Stimulated activated CD8-positive, alpha-beta memory T cell treated with anti-CD3 and anti-CD28 coated beads, Interleukin-7, amount 100 ng/mL, for 24 hours (primary cell): ENCODE results near the gene FAM25C.
"Not testable (repeated sequence)": the region's sequence is repeated elsewhere in the genome, so short reads cannot be mapped to it uniquely, and the experiment has no call there.

ENCODE experiments used
- DNase-seq: peaks from one replicate; pipeline ENCODE4 v3.0.0-alpha.2; 2020; ENCODE audit warnings: low read depth

The FAM25C gene

DNA sequence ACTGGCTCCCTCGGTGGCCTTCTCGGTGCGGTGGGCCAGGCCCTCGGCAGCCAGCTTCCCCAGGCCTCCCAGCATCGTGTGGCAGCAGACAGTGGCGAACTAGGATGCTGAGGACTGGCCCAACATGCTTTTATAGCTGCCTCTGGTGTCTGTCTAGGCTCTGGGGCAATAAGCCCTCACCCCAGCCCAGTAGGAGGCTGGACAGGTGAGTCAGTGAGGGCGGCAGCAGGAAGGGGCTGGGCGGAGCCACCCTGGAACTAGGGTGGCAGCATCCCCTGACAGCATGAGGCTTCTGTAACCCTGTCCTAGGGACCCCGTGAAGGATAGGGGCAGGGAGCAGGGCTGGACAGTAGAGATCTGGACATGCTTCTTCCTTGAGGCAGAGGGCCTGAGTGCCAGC lies at the start of gene FAM25C:
Gene FAM25C (minus strand): TSS at position 101 of the 400 bp plus-strand sequence. CDS start 26 bp downstream, at position 75.
- not testable (repeated sequence) for DNase-seq

DNA sequence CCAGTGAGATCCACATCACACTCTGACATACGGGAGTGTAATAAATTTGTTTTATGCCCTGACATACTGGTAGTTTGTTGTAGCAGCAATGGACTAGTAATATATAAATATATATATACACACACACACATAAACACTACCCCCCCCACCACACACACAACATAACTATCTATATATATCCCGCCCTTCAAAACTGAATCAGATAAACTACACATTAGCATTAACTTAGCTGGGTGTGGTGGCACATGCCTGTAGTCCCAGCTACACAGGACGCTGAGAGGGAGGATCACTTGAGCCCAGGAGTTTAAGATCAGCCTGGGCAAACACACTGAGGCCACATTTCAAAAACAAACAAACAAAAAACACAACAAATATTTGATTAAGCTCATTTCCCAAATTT lies 45.0 kb upstream of the FAM25C start:
- not testable (repeated sequence) for DNase-seq

DNA sequence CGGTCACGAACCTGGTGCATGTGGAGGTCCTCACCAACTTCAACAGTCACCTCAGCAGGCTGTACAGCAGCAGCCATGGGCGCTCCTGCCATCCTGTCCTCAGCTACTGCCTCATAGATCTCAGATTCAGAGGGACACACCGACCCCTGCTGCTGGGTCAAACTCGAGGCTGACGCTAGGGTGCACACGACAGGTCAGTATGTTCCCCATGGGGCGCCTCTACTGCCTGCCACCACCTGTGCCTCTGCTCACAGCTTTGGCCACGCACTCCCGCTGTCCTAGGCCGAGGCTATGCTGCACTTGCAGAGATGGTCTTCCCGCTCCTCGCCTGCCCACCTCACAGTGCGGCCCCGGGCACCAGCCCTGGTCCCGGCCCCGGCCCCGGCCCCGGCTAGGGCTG lies 31.8 kb upstream of the FAM25C start:
- DNase-seq, result not testable (repeated sequence)

DNA sequence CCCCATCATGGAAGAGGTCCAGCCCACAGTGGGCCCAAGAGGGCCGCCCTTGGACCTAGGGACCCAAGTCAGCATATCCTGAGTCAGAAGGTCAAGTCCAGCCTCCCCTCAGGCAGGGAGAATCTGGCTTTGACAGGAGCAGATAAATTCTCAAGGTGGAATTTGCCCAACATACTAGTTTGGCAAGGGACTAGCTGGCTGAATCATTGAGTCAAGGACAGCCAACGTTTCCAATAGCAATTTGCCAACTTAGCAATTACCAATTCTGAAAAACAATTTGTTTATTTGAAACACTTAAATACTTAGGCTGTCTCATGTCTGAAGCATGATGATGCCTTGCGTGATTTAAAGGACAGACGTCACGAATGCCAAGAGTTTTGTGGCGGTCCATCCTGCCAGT lies 2.7 kb upstream of the FAM25C start:
- not testable (repeated sequence) for DNase-seq

DNA sequence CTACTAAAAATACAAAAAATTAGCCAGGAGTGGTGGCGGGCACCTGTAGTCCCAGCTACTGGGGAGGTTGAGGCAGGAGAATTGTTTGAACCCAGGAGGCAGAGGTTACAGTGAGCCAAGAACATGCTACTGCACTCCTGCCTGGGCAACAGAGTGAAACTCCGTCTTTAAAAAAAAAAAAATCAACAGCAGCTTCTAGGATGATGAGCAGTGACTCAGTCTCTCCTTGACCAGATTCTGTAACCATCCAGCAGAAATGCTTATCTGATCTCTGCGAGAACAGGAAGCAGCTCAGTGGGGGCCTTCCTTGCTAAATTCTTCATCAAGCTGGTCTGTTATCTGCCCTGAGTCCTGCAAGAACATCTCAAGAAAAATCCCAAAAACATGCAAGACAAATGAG lies 5.5 kb downstream of the FAM25C start:
- not testable (repeated sequence) for DNase-seq

DNA sequence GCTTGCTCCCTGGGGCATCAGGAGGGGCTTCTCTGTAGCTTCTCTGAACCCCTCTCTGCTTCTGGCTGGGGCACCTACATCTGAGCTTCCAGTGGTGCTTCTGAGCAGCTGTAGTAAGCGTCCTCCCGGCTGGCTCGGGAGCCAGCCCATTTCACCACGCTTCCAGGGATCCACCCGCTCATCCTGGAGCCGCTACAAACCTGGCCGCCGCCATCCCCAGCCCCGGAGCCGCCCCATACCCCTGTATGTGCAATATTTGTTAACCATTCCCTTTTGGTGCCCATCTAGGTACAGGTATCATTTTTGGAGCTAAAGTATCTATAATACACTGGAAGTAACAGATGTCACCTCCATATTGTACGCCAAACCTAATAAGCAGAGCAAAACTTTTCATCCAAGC lies 7.0 kb downstream of the FAM25C start:
- DNase-seq, result not testable (repeated sequence)

DNA sequence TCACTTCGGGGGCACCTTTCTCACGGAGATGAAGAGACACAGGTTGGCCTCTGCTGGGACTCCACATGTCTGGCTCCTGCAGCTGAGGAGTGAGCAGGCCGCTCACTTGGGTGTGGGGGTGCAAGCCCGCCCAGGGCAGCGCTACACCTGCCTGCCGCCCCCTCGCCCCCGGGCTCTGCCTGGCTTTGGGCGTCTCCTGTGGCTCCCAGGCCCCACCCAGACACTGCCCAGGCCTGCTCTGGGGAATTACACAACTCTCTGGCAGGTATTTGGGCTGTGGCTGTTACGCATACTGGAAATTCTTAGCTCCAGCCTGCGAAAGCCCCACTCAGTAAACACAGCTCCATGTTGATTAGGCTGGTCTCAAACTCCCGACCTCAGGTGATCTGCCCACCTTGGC lies 7.9 kb downstream of the FAM25C start:
- DNase-seq, result not testable (repeated sequence)

DNA sequence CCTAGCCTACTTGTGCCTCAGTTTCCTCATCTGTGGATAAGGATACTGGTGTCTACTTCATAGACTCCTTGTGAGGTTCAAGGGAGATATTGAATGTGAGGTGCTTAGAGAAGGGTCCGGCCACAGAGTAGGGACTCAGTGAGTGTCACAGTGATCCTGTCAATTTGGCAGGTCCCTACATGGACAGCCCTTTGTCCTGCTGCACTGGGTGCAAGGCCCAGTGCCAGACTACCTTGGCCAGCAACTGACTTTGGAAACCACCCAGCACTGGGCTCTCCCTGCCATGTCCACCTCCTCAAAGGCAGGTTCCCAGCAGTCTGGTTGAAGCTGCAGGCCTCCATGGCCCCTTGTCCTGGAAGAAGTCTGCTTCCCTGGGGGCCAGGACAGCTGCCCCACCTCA lies 9.5 kb downstream of the FAM25C start:
- DNase-seq, result not testable (repeated sequence)

DNA sequence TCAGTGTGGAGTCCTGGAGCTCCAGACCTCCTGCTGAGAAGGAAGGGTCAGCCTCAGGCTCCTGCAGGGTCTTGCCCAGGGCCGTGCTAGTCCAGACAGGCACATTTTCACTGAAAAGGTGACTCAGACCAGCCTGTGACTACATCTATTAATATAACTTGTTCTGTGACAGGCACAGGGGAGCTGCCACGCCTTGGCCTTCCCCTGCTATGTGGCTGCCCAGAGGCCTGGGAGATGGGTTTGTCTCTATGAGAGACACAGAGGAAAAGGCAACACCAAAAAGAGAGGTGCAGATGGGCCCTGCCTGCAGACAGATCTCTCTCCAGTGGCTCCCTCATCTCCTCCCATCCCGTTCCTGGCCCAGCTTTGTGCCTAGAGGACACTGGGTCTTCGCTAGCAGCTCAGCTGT lies 10.0 kb downstream of the FAM25C start:
- not testable (repeated sequence) for DNase-seq

DNA sequence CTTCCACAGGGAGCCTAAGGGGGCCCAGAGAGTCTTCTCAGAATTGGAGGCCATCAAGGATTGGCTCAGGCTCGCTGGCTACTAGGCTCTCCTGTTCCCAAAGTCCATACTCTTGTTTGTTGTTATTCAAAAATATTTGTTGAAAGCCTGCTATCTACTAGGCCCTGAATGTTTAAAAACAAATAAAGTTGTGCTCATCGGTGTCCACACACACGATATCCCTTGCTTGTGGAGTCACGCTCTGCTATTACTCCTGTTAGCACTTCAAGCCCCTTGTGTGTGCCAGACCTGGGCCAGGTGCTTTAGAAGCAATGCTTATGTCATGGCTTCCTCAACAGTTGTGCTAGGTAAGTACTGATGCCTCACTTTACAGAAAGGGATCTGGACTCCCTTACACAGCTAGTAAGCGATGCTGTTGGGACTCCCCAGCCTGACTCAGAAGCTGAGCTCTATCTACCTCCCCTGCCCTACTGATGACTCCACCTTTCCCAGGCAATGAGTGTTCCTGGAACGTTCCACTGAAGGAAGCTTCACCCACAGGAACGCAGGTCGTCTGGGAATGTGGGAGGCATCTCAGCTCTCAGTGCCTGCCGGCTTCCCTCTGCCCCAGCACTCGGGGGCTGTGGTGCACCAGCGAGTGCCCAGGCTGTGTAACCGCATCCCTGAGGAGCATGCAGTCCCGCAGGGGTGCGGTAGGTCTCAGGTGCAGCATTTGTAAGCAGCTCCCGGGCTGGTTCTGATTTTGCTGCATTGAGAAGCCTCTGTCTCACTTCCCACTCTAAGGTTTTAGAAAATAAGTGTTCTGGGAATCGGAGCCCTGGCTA lies 10.7 kb downstream of the FAM25C start:
- DNase-seq, result not testable (repeated sequence)

DNA sequence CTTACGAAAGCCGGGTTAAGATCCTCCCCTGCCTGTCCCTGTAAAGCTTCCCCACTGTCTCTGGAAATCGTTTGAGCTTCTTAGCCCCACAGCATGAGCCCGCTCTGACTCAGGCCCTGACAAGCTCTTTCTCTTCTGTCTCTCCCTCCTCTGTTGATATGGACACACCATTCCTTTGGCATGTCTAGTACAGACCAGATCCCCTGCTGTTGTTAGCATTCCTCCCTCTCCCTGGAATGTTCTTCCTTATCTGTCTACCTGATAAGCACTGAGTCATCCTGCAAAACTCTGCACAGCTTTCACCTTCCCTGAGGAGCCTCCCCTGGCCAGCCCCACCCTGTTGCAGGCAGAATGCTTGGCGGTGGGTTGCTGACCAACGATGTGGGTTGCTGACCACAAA lies 11.6 kb downstream of the FAM25C start:
- not testable (repeated sequence) for DNase-seq

DNA sequence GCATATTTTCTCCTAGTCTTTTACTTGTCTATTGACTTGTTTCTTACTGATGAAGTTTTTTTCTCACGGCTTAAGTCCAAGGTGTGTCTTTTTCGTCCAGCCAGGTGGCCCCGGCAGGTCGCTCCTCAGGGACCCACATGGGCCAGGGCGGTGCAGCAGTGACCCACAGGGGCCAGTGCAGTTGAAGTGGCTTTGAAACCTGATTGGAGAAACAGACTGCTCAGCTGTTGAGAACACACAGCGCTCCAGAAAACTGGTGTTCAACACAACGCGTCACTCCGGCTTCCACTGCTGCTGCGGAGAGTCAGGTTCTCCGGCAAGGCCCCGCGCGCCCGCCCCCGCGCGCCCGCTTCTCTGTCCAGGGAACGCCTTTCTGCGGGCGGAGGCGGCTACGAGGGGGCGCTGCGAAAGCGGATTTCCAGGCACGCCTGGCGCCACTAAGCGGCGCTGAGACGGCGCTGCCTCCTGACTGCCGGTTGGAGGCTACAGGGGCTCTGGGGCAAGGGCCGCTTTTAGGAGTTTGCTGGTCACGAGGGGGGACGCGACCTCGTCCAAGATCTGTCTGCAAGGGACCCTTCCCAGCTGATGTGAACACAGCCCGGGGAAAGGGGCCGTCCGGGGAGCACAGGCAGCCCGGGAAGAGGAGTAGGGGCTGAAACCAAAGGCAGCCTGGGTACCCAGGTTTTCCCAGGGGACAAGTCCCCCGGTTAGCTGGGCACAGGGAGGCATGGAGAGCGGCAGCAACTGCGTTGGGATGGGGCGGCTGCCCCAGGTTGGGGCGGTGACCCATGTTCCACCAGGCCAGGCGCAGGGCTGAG lies 13.0 kb downstream of the FAM25C start:
- not testable (repeated sequence) for DNase-seq

DNA sequence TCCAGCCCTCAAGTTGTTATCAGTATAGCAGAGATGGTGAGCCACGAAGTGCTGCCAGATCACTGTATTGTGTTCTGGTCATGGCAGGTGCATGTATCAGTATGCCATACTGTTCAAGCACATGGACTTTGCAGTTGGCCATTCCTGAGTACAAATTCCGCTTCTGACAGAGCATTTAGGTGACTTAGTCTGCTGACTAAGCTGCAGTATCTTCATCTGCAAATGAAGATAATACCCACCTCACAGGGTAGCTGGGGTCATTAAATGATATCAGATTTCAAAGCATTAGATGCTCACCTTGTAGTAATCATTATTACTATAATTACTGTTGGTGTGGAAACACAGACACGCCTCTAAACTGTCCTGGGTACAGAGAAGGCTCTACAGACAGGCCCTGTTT lies 24.2 kb downstream of the FAM25C start:
- DNase-seq, result not testable (repeated sequence)

DNA sequence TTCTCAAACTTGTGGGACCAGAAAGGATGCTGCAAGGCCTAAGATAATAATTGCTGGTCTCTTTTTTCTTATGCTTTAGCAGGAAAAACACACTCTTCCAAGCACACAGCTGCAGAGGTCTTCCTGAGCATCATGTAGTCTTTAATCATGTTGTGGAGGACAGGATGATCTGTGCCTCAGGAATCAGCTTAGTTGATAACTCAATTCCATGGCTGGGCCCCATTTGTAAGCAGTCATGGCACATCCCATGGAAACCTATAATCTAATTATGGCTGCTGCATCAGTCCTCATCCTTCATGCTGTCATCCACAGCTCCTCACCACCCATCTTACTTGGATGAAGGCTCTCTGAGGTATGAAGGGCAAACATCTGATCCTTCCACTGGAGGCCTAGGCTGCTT lies 26.5 kb downstream of the FAM25C start:
- not testable (repeated sequence) for DNase-seq

DNA sequence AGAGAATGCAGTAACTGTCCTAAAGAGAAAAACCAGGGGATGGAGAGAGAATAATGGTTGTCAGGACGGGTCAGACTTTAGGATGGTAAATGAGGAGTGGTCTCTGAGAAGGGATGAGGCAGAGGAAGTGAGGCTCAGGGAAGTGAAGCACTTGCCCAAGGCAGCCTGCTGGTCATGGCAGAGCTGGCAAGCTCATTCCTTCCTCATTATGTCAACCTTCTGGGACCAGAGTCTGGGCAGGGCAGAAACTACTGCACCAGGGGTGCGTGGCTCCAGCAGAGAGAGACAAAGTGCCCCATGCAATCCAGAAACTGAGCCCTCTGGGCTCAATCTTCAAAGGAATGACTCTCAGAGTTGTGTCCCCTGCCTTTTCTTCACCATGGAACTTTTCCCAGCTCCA lies 27.5 kb downstream of the FAM25C start:
- not testable (repeated sequence) for DNase-seq

DNA sequence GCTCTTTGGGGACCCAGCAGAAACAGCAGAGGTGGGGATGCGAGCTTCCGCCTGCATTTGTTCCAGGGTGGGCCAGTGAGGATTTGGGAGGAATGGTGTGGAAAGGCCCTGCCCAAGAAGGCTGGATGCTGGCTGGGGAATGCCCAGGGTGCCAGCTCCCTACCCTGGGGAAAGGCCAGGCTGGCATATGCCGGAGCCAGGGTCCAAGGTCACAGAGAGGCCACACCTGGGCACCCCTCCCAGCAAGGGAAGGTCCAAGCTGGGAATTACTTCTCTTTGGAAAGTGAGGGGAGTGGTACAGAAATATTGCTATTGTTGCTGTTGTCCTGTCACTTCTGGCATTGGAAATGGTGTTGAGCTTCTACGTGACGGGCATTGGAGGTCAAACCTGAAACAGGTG lies 28.0 kb downstream of the FAM25C start:
- DNase-seq, result not testable (repeated sequence)

DNA sequence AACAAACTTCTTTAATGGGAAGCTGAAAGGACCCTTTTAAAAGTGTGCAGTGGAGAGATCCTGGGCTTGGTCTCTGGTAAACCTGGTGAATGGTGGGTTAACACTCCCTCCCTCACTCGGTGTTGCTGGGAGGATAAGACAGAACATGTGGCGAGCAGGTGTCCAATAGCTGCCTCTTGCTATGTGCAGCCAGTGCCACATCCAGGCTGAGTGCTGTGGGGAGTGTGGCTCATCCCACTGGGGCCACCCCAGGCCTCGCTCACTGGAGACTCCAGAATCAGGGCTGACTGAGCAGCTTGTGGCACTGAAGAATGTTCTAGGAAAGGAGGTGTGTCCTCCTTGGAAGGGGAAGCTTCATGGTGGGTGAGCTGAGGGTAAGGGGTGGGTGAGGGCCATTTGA lies 29.5 kb downstream of the FAM25C start:
- DNase-seq, result not testable (repeated sequence)

DNA sequence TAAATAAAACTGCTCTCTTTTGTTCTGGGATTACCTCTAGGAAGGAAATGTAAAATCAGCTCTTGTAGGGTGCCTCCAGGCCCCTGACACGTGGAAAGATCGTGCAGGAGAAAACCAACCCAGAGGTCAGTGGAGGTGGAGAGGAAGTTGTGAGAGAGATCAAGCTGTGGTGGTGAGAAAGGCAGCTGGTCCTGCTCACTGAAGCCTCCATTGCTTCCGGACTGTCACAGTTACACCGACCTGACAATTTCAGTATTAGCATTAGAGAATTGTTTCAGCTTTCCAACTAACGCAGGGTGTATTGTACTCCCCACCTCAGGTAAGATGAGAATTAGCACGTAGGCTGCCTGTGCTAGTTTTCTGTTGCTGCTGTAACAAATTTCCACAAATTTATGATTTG lies 30.6 kb downstream of the FAM25C start:
- DNase-seq, result not testable (repeated sequence)

DNA sequence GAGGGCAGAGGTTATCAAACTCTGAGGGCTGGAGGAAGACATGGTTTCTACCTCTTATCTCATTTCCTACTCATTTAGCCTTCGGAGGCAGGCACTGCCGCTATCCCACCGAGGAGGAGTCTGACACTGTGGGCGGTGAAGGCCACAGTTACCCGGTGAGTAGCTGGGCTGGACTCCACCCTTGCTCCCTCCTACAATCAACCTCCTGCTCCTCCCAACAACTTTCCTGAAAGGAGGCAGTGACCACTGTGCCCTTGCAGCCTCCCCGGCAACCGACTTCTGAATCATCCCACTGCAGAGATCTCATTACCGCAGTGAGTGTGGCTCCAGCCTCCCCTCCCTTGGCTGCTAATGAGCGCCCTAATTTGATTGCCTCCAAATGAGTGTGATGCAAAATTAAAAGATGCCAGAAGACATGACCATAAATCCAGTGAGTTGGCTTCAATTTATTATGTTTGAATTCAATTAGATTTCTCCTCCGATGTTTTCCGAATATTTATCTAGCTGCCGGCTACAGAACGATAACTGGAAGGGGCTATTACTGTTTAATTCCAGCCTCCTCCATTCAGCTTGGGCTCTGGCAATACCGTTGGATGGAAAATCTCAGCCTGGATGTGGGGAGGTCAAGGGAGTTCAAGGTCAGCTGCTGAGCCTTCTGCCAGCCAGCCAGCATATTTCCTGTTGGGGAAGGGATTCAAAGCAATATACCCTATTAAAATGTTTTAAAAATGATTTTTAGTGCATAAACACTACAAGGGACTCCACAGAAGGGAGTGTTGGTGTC lies 35.1 kb downstream of the FAM25C start:
- DNase-seq, result not testable (repeated sequence)

DNA sequence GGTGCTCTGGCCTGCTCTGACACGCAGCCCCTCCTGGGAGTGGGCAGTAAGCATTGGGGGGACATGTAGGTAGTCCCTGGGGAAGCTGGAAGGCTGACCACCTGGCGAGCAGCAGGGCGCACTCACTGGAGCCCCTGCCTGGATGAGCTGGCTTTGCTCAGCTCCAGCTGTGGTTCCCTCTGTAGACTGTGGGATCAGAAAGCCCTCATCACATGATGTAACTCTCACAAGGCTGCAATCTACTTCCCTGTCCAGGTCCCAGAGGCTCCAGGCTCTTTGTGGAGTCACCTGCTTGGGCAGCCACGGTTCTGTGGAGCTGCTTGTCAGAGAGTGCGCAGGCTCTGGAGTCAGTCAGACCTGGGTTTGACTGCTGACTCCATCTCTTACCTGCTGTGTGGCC lies 36.8 kb downstream of the FAM25C start:
- not testable (repeated sequence) for DNase-seq

DNA sequence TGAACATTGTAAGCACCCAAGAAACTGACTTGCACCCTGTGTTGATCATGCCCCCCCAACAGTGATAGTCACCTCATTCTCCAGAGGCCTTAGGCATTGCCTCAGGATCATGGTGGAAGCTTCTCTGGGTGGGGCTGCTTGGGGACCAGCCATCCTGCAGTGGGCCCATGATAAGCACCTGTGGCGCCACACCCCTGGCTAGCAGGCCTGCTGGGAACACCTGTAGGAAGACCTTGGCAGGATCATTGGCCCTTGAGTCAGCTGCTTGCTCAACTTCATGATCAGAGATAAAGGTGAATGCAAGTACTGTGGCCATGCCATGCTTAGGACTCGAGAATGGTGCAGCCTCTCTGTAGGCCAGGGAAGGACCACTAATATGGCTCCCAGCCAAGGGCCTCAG lies 38.9 kb downstream of the FAM25C start:
- not testable (repeated sequence) for DNase-seq

DNA sequence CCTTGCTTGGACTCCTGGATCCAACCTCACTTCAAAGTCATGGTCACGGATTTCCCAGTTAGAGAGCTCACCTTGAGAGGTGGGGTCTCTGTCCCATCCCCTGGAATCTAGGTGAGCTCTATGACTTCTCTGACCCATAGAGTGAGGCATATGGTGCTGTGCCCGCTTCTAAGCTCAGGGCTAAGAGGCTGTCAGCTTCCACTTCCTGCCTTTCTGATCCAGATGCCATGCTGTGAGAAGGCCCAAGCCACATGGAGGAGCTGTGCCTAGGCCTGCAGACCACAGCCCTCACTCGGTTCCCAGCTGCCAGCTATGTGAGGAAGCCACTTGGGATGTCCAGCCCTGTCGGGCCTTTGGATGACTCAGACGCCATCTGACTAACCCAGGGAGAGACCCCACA lies 39.9 kb downstream of the FAM25C start:
- not testable (repeated sequence) for DNase-seq
